HG03457 (cell line): Measurements from ENCODE around the gene MAN1C1.
"Not testable (repeated sequence)": the region's sequence is repeated elsewhere in the genome, so short reads cannot be mapped to it uniquely, and the experiment has no call there.

Experiments used
- ATAC-seq: cut with Tn5 transposase; IDR thresholded peaks from one replicate; pipeline ENCODE4 v1.9.1; 2021; ENCODE audit warnings: moderate number of reproducible peaks; ENCODE audit not compliant: unreplicated experiment

The MAN1C1 gene

DNA sequence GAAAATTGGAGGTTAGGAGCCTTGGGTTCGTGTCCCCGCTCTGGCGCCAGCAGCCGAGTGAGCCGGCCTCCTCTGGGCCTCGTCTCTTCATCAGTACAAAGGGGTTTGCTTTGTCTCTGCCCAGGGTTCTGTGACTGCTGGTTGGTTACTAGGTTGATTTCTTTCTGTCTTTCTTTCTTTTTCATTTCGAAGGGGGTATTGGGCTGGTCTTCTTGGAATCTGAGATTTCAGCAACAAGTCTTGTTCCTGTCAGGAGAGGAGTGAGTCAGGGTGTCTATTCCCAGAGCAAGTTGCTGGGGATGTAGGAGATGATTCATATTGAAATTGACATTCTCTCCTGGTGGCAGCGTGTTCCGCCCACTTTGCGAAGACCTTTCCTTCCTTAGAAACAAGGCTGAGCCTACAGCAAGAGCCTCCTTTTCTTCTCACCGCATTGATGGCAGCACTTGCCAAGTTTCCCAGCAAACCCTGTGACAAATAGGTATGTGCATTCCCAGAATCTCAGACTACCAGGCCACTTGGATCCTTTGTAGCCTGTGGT lies 79.2 kb downstream of the MAN1C1 start:
- ATAC-seq: no peak

- ATAC-seq: not testable (repeated sequence)
Measured at GRCh38 chr1:25696643-25697042, 80.1 kb downstream of the MAN1C1 start.

GRCh38 chr1:25697435-25698217 lies 81.0 kb downstream of the MAN1C1 start:
- ATAC-seq: no peak

GRCh38 chr1:25698252-25698651 lies 81.7 kb downstream of the MAN1C1 start:
- no peak for ATAC-seq

DNA sequence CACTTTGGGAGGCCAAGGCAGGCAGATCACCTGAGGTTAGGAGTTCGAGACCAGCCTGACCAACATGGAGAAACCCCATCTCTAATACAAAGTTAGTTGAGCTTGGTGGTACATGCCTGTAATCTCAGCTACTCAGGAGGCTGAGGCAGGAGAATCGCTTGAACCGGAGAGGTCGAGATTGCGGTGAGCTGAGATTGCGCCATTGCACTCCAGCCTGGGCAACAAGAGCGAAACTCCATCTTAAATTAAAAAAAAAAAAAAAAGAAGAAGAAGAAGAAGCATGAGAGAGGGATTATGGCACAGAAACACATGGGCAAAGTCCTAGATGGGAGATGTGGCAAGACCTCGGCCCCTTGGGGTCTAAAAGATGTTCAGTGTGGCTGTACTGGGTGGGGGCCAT lies 82.5 kb downstream of the MAN1C1 start:
- ATAC-seq: not testable (repeated sequence)

GRCh38 chr1:25699500-25700143 lies 83.0 kb downstream of the MAN1C1 start:
- ATAC-seq: no peak

DNA sequence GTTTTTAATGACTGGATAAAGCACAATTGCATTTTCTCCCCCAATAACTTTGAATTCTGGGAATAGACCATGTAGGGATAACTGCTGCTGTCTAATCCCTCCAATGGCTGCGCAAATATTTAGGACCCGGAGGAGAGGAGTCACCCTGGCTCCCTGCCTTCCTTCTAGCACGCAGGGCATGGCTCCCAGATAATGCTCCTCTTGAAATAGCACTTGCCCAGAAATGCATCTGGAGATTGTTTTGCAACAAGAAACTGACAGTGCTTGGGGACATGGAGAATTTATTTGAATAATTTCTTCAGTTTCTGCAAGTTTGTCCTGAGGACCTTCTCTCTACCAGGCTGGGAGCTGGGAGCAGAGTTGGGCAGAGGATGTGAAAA lies 83.5 kb downstream of the MAN1C1 start:
- no peak for ATAC-seq

DNA sequence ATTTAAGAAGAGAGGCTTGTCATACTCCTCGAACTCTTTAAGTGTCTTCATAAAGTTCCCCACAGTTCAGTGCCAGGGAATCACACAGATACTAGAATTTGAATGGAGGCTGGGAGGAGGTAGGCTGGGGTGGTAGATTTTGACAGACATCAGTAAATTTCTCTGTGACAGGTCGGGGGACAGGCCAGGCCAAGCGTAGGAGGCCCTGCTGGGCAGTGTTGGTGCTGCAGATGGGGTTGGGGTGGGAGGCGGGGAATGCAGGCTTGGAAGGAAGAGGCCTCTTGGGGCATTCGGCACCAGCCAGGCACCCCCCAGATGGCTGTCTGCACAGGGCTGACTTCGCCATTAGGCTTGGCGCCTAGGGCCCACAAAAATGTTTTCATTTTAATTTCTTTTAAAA lies 84.0 kb downstream of the MAN1C1 start:
- ATAC-seq: no peak

- ATAC-seq: no peak
Measured at GRCh38 chr1:25701030-25701785, 84.6 kb downstream of the MAN1C1 start.

GRCh38 chr1:25702101-25702775 lies 85.6 kb downstream of the MAN1C1 start:
- no peak for ATAC-seq

DNA sequence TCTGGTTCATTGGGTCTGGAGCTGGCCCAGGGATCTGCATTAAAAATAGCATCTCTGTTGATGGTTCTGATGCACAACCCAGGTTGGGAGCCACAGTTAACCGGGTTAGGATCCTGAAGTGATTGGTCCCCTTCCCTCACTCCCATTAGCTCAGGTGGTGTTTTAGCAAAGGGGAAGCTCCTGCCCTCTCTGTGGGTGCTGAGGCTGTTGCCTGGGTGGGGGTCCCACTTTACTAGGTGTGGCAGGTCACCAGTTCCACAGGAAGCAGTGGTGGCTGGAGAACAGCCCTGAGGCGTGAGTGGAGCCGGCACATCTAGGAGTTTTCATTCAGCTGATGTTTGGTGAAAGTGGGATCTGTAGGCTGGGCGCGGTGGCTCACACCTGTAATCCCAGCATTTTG lies 86.5 kb downstream of the MAN1C1 start:
- no peak for ATAC-seq

DNA sequence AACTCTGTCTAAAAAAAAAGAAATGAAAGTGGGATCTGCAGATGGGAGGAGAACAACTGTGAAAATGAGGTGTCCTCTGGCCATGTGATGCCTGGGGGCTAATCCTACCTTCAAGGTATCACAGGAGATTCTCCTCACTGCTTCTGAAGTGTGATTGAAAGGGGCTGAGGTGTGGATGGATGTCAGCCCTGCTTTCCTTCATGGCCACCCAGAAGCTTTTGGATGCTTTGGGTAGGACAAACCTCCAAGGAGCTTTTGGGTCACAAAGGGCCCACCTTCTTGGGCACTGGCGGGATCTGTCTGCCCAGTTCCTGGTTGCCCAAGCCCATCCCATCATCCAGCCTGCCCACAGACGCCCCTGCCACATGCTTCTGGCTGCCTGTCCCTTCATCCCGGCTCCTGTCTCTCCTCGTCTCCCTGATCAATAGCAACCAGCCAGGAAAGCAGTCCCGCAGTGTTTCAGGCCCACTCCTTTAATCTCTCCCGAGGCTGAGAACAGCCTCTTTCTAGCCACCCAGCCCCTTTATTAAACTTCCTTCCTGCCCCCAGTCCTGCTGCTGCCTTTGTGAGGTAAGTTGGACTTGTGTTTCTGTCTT lies 87.2 kb downstream of the MAN1C1 start:
- ATAC-seq: no peak

GRCh38 chr1:25704267-25704691 lies 87.7 kb downstream of the MAN1C1 start:
- no peak for ATAC-seq

DNA sequence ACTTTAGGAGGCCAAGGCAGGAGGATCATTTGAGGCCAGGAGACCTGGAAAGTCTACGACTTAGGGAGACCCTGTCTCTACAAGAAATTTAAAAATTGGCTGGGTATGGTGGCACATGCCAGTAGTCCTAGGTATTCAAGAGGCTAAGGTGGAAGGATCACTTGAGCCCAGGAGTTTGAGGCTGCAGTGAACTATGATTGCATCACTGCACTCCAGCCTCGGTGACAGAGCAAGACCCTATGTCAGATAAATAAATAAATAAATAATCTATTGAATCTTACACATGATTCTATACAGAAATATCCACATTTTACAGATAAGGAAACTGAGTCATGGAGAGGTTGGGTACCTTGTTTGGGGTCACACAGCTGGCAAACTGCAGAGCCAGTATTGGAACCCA lies 89.1 kb downstream of the MAN1C1 start:
- no peak for ATAC-seq

DNA sequence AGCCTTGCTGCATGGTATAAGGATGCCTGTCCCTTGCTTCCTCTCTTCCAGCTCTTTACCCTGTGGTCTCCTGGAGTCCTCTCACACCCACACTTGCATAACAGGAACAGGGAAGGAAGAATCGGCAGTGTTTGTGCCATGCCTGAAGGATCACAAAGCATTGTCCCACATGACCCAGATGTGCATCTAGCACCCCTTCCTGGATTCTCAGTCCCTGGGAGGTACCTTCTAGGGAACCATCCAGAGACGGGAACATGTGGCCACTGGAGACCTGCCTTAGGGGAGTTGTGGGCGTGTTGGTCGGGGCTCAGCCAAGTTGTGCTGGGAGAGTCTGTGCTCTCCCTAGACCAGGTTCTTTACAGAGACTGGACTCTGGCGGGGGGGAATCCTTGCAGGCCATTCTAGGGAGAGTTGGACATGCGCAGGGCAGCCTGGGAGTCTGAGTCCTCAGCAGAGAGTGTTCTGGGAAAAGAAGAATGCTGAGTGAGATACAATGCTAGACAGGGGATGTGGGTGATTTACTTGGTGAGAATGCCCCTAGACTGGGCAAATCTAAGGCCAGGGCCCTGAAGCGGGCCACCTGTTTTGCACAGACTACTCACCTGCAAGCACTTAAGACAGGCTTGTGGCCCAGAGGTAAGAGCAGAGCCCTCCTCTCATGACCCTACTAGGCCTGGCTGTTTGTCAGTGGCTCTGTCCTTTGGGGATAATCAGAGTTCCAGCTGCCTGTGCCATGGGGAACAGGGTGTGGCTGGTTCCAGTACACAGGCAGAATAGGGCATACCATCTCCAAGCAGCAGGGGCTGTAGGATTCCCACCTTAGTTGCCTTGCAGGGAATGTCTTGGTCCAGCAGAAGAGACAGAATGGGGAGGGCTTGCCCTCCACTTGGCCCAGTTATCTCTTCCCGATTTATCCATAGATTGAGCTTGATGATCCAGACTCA lies 89.8 kb downstream of the MAN1C1 start:
- ATAC-seq: no peak

DNA sequence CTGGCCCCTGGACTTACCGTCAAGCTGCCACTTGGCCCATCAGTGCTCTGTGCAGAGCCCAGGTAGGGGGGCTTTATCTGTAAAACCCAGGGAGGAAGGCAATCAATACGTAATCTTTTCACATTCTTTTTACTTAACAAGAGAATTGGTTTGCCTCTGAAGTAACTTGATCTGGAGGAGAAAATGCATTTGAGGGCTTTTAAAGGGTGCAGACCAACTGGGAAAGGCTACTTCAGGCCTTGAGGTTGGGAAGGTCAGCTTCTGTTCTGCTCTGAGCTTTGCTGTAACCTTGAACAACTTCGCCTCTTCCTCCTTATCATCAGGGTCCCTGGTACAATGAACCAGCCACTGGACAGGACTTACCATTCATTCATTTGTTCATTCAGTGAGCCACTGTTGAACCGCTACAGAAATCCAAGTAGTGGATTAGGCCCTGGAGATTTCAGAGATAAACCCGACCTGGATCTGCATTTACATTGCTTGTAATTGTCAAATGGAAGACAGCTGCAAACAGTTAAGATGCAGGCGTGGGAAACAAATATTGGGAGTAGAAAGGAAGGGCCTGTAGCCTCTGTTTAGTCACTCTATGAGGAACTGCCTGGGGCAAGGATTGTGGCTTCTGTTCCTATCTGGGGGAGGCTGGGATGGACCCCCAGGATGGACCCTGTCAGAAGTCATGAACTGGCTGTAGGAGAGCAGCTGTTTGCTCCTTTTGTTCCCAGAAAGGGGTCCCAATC lies 90.9 kb downstream of the MAN1C1 start:
- ATAC-seq: no peak

- ATAC-seq: no peak
Measured at GRCh38 chr1:25710583-25711347, 94.2 kb downstream of the MAN1C1 start.
